Upper lobe of left lung (tissue), 6 donors: ENCODE data around the gene KDM6B. TPM values are rescaled to one million over a fixed set of nuclear protein-coding genes. Genes with fewer than 3 reads are reported as not detected.

ENCODE experiments used
- ATAC-seq, 2 donors: fragments of 200-7000 bp; cut with Tn5 transposase; one replicate each; pipeline ENCODE4 v1.9.1; 2022; ENCODE audit warnings: mild to moderate bottlenecking in 2 of 2, moderate library complexity in 2 of 2; ENCODE audit not compliant: low FRiP score in 2 of 2
- DNase-seq, 2 donors: peaks; one replicate each; pipeline ENCODE4 v3.0.0-alpha.2; 2019 to 2020
- H3K27ac ChIP-seq, 4 donors: fragments of 200-600 bp; sonication (generic); one replicate each; pipeline ENCODE4 v1.5.1; 2016 to 2019
- H3K27me3 ChIP-seq, 4 donors: fragments of 200-600 bp; sonication (generic); one replicate each; pipeline ENCODE4 v1.5.1; 2017 to 2019
- H3K36me3 ChIP-seq, 4 donors: fragments of 200-600 bp; sonication (generic); one replicate each; pipeline ENCODE4 v1.5.1; 2016 to 2019
- H3K4me1 ChIP-seq, 4 donors: fragments of 200-600 bp; sonication (generic); one replicate each; pipeline ENCODE4 v1.5.1; 2018 to 2019
- H3K4me3 ChIP-seq, 4 donors: fragments of 200-600 bp; sonication (generic); one replicate each; pipeline ENCODE4 v1.5.1; 2017 to 2019; ENCODE audit warnings: mild to moderate bottlenecking in 2 of 4, moderate library complexity in 1 of 4
- H3K9me3 ChIP-seq, 4 donors: fragments of 200-600 bp; sonication (generic); one replicate each; pipeline ENCODE4 v1.5.1; 2018 to 2019
- CTCF ChIP-seq, 6 experiments: fragments of 450-650 bp in 4 of 6; fragments of 200-600 bp in 2 of 6; sonication (generic) in 2 of 6; IDR thresholded peaks; one replicate each; pipeline ENCODE4 v1.5.1; 2016 to 2019; ENCODE audit warnings: antibody characterized with exemption in 6 of 6
- EP300 ChIP-seq, 4 donors: sonication (generic); formaldehyde crosslinking; IDR thresholded peaks; one replicate each; pipeline ENCODE4 v1.5.1; 2017; ENCODE audit warnings: antibody characterized with exemption in 4 of 4, control low read depth in 2 of 4
- POLR2A ChIP-seq, 4 donors: fragments of 450-650 bp; IDR thresholded peaks; one replicate each; pipeline ENCODE4 v1.5.1; 2016 to 2017; ENCODE audit warnings: antibody characterized with exemption in 4 of 4, mild to moderate bottlenecking in 2 of 4
- POLR2AphosphoS5 ChIP-seq, 2 donors: sonication (generic); formaldehyde crosslinking; IDR thresholded peaks; one replicate each; pipeline ENCODE4 v1.5.1; 2017; ENCODE audit warnings: antibody characterized with exemption in 2 of 2
- WGBS, 2 donors: methylation state at CpG; one replicate each; pipeline ENCODE4 v1.1.5; 2017 to 2018; 5-methylcytosine and 5-hydroxymethylcytosine counted together
- total RNA-seq, 6 donors: library from RNA; depleted of rRNA in 4 of 6; stranded (reverse); fragments of >200 nt in 4 of 6; gene quantifications; one replicate each; pipeline versions ENCODE4 v1.1.0 to v1.2.1, GENCODE V29; 2016 to 2021
- donor health status: DM: no; HTN: no; CAD: no; lungs with moderate emphysema.
- donor health status: DM: no; HTN: yes; CAD: no; lungs with severe emphysema.

The KDM6B gene
- total RNA-seq, 6 donors from 2014 or later: 17.5 to 68.0 (median 42.2) TPM

- no peak for TF ChIP-seq EP300 (IDR thresholded peaks at IDR 0.05)
- peak in 1 of 2 donors; percentile 6 for TF ChIP-seq POLR2AphosphoS5 (IDR thresholded peaks at IDR 0.05)
- Histone ChIP-seq H3K4me1 (peaks cover 45 to 67% (median 52%) of the 10 kb centered on the region in 4 donors), H3K9me3 (no peaks in the 10 kb centered on the region), H3K4me3 (peak overlapping the region in 3 of 4 donors; percentile 6 to 71 (median 14)), H3K27ac (peak overlapping the region; percentile 99 to 100 (median 99)), H3K36me3 (peaks cover 0 to 3% (median 0%) of the 10 kb centered on the region in 4 donors), H3K27me3 (no peaks in the 10 kb centered on the region)
- no peak for ATAC-seq
- no peak for DNase-seq
- 25 to 35% methylated on average over 7 to 8 of the region's 12 CpGs for WGBS, 2 donors
Observed at GRCh38 chr17:7838090-7839075, 4.4 kb downstream of the KDM6B start.

- Histone ChIP-seq H3K27ac (peak overlapping the region; percentile 99 to 100 (median 99)), H3K27me3 (no peaks in the 10 kb centered on the region), H3K4me1 (peaks cover 44 to 67% (median 50%) of the 10 kb centered on the region in 4 donors), H3K9me3 (no peaks in the 10 kb centered on the region), H3K36me3 (peaks cover 0 to 3% (median 0%) of the 10 kb centered on the region in 4 donors), H3K4me3 (peak overlapping the region in 1 of 4 donors; percentile 71)
- peak in 1 of 2 donors; percentile 67 for DNase-seq
- TF ChIP-seq POLR2A (IDR thresholded peaks at IDR 0.05) (no peak), POLR2AphosphoS5 (IDR thresholded peaks at IDR 0.05) (peak in 1 of 2 donors; percentile 37)
- WGBS, 2 donors: 57 to 66% methylated on average over 5 to 6 of the region's 6 CpGs
- ATAC-seq: no peak
Observed at GRCh38 chr17:7839190-7839875, 5.3 kb downstream of the KDM6B start.

GRCh38 chr17:7839876-7840261 lies 5.9 kb downstream of the KDM6B start:
- no peak for DNase-seq
- Histone ChIP-seq H3K4me1 (peaks cover 44 to 68% (median 50%) of the 10 kb centered on the region in 4 donors), H3K27me3 (no peaks in the 10 kb centered on the region), H3K9me3 (no peaks in the 10 kb centered on the region), H3K27ac (peak overlapping the region; percentile 99 to 100 (median 99)), H3K36me3 (peaks cover 0 to 3% (median 0%) of the 10 kb centered on the region in 4 donors), H3K4me3 (peak overlapping the region in 1 of 4 donors; percentile 71)
- TF ChIP-seq POLR2A (IDR thresholded peaks at IDR 0.05): no peak
- TF ChIP-seq EP300 (IDR thresholded peaks at IDR 0.05): no peak
- TF ChIP-seq CTCF (IDR thresholded peaks at IDR 0.05): no peak
- no peak for TF ChIP-seq POLR2AphosphoS5 (IDR thresholded peaks at IDR 0.05)
- ATAC-seq: no peak
- WGBS, 2 donors: 68 to 75% methylated on average over 2 of the region's 2 CpGs

- H3K9me3 ChIP-seq: no peaks in the 10 kb centered on the region
- H3K36me3 ChIP-seq: peaks cover 0 to 5% (median 3%) of the 10 kb centered on the region in 4 donors
- H3K4me3 ChIP-seq: peak overlapping the region in 1 of 4 donors; percentile 71
- 29 to 40% methylated on average over 1 of the region's 1 CpG for WGBS, 2 donors
- peak overlapping the region in 3 of 4 donors; percentile 99 to 100 (median 99) for H3K27ac ChIP-seq
- H3K27me3 ChIP-seq: no peaks in the 10 kb centered on the region
- peaks cover 50 to 74% (median 56%) of the 10 kb centered on the region in 4 donors for H3K4me1 ChIP-seq
- no peak for DNase-seq
- ATAC-seq: no peak
- TF ChIP-seq POLR2A (IDR thresholded peaks at IDR 0.05): no peak
- no peak for TF ChIP-seq POLR2AphosphoS5 (IDR thresholded peaks at IDR 0.05)
- TF ChIP-seq CTCF (IDR thresholded peaks at IDR 0.05): no peak
- no peak for TF ChIP-seq EP300 (IDR thresholded peaks at IDR 0.05)
Observed at GRCh38 chr17:7840441-7840840, 6.4 kb downstream of the KDM6B start.

- Histone ChIP-seq H3K27me3 (no peaks in the 10 kb centered on the region), H3K4me3 (peak overlapping the region; percentile 82 to 90 (median 87)), H3K4me1 (peaks cover 51 to 76% (median 59%) of the 10 kb centered on the region in 4 donors), H3K36me3 (peaks cover 0 to 9% (median 7%) of the 10 kb centered on the region in 4 donors), H3K27ac (peak overlapping the region; percentile 99 to 100 (median 100)), H3K9me3 (no peaks in the 10 kb centered on the region)
- TF ChIP-seq POLR2AphosphoS5 (IDR thresholded peaks at IDR 0.05) (no peak), EP300 (IDR thresholded peaks at IDR 0.05) (no peak), POLR2A (IDR thresholded peaks at IDR 0.05) (no peak), CTCF (IDR thresholded peaks at IDR 0.05) (no peak)
- no peak for ATAC-seq
- DNase-seq: no peak
- 79 to 85% methylated on average over 1 of the region's 1 CpG for WGBS, 2 donors
Observed at GRCh38 chr17:7840875-7841274, 6.9 kb downstream of the KDM6B start.
